KMS-11 (cell line): ENCODE measurements around the gene MEX3A.
"Not testable (repeated sequence)": the region's sequence is repeated elsewhere in the genome, so short reads cannot be mapped to it uniquely, and the experiment has no call there.

Source experiments
- H2AFZ ChIP-seq: fragments of 200-600 bp; sonication (generic); 2 replicates; pipeline ENCODE4 v1.6.1; 2016; ENCODE audit warnings: antibody characterized with exemption, mixed run types, low read depth
- H3K27ac ChIP-seq: fragments of 200-600 bp; sonication (generic); 2 replicates; pipeline ENCODE4 v1.6.1; 2016; ENCODE audit warnings: mild to moderate bottlenecking, mixed run types
- H3K27me3 ChIP-seq: fragments of 200-600 bp; sonication (generic); 2 replicates; pipeline ENCODE4 v1.6.1; 2017; ENCODE audit warnings: mild to moderate bottlenecking, low read depth, mixed run types, moderate library complexity; ENCODE audit not compliant: insufficient read depth
- H3K36me3 ChIP-seq: fragments of 200-600 bp; sonication (generic); 2 replicates; pipeline ENCODE4 v1.6.1; 2017; ENCODE audit warnings: mild to moderate bottlenecking, mixed run types; ENCODE audit not compliant: insufficient read depth
- H3K4me1 ChIP-seq: fragments of 200-600 bp; sonication (generic); 2 replicates; pipeline ENCODE4 v1.6.1; 2016; ENCODE audit warnings: mild to moderate bottlenecking, low read depth, mixed run types; ENCODE audit not compliant: poor library complexity, severe bottlenecking
- H3K4me2 ChIP-seq: fragments of 200-600 bp; sonication (generic); 2 replicates; pipeline ENCODE4 v1.7.0; 2016; ENCODE audit warnings: mild to moderate bottlenecking, mixed run types
- H3K4me3 ChIP-seq: fragments of 200-600 bp; sonication (generic); IDR thresholded peaks from 2 replicates; pipeline ENCODE4 v1.6.1; 2017; ENCODE audit warnings: low read depth, low read length, mixed read lengths; ENCODE audit not compliant: insufficient read depth
- H3K79me2 ChIP-seq: fragments of 200-600 bp; sonication (generic); 2 replicates; pipeline ENCODE4 v1.6.1; 2016; ENCODE audit warnings: low read depth, mixed run types; ENCODE audit not compliant: insufficient read depth
- H3K9ac ChIP-seq: fragments of 200-600 bp; sonication (generic); 2 replicates; pipeline ENCODE4 v1.6.1; 2016; ENCODE audit warnings: mild to moderate bottlenecking, mixed run types
- H4K20me1 ChIP-seq: fragments of 200-600 bp; sonication (generic); 2 replicates; pipeline ENCODE4 v1.6.1; 2016; ENCODE audit warnings: mild to moderate bottlenecking, mixed run types; ENCODE audit not compliant: insufficient read depth
- CTCF ChIP-seq: fragments of 200-600 bp; sonication (generic); conservative IDR thresholded peaks from 2 replicates; pipeline ENCODE4 v1.6.1; 2017; ENCODE audit warnings: low read depth, mild to moderate bottlenecking, antibody characterized with exemption, low read length, moderate library complexity, mixed read lengths

The MEX3A gene

GRCh38 chr1:156074661-156075060 is 7.6 kb downstream of the MEX3A start:
- TF ChIP-seq CTCF = no peak
- Histone ChIP-seq H3K4me1 (no peaks in the 10 kb centered on the region), H3K79me2 (no peaks in the 10 kb centered on the region), H3K36me3 (no peaks in the 10 kb centered on the region), H3K4me2 (no peak overlapping the region), H3K27ac (no peak overlapping the region), H3K9ac (no peak overlapping the region), H4K20me1 (no peaks in the 10 kb centered on the region), H3K27me3 (no peaks in the 10 kb centered on the region), H3K4me3 (no peak overlapping the region), H2AFZ (no peak overlapping the region)

GRCh38 chr1:156073740-156074139 is 8.5 kb downstream of the MEX3A start:
- TF ChIP-seq CTCF = no peak
- Histone ChIP-seq H3K27ac (no peak overlapping the region), H3K4me1 (no peaks in the 10 kb centered on the region), H3K36me3 (no peaks in the 10 kb centered on the region), H3K27me3 (no peaks in the 10 kb centered on the region), H3K9ac (no peak overlapping the region), H3K4me2 (no peak overlapping the region), H3K4me3 (no peak overlapping the region), H2AFZ (no peak overlapping the region), H4K20me1 (no peaks in the 10 kb centered on the region), H3K79me2 (no peaks in the 10 kb centered on the region)

- no peak for TF ChIP-seq CTCF
- no peak overlapping the region for H3K4me2 ChIP-seq
- H2AFZ ChIP-seq = no peak overlapping the region
- no peak overlapping the region for H3K4me3 ChIP-seq
- H3K27ac ChIP-seq = no peak overlapping the region
- no peaks in the 10 kb centered on the region for H3K4me1 ChIP-seq
- H3K9ac ChIP-seq = no peak overlapping the region
- H3K79me2 ChIP-seq = no peaks in the 10 kb centered on the region
- no peaks in the 10 kb centered on the region for H3K27me3 ChIP-seq
- H3K36me3 ChIP-seq = no peaks in the 10 kb centered on the region
- no peaks in the 10 kb centered on the region for H4K20me1 ChIP-seq
These were observed 9.1 kb downstream of the MEX3A start for GRCh38 chr1:156073110-156073687.

- no peak overlapping the region for H2AFZ ChIP-seq
- H3K27me3 ChIP-seq = no peaks in the 10 kb centered on the region
- no peaks in the 10 kb centered on the region for H4K20me1 ChIP-seq
- H3K79me2 ChIP-seq = no peaks in the 10 kb centered on the region
- H3K4me1 ChIP-seq = no peaks in the 10 kb centered on the region
- no peak overlapping the region for H3K27ac ChIP-seq
- TF ChIP-seq CTCF = no peak
- no peak overlapping the region for H3K4me2 ChIP-seq
- H3K36me3 ChIP-seq = no peaks in the 10 kb centered on the region
- H3K9ac ChIP-seq = no peak overlapping the region
- H3K4me3 ChIP-seq = no peak overlapping the region
These were observed 10.0 kb downstream of the MEX3A start for GRCh38 chr1:156072251-156072650.

GRCh38 chr1:156071332-156071816 is 10.9 kb downstream of the MEX3A start:
- H3K79me2 ChIP-seq, H3K9ac ChIP-seq, H3K4me2 ChIP-seq, H3K27me3 ChIP-seq, H3K4me3 ChIP-seq, H3K4me1 ChIP-seq, H3K27ac ChIP-seq, H2AFZ ChIP-seq, H4K20me1 ChIP-seq, H3K36me3 ChIP-seq: not testable (repeated sequence)
